ENCODE results near the gene TBC1D10A. TPM values are rescaled to one million over a fixed set of nuclear protein-coding genes. Genes with fewer than 3 reads are reported as not detected.

The TBC1D10A gene, protein sequence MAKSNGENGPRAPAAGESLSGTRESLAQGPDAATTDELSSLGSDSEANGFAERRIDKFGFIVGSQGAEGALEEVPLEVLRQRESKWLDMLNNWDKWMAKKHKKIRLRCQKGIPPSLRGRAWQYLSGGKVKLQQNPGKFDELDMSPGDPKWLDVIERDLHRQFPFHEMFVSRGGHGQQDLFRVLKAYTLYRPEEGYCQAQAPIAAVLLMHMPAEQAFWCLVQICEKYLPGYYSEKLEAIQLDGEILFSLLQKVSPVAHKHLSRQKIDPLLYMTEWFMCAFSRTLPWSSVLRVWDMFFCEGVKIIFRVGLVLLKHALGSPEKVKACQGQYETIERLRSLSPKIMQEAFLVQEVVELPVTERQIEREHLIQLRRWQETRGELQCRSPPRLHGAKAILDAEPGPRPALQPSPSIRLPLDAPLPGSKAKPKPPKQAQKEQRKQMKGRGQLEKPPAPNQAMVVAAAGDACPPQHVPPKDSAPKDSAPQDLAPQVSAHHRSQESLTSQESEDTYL
- total RNA-seq: 10 to 100 TPM; 22.6 to 61.0 (median 36.2) TPM

GRCh38 chr22:30326706-30327362 is at the start of gene TBC1D10A:
Gene TBC1D10A, minus strand, starts transcription at chr22:30326941. Its CDS starts 60 bp downstream, at chr22:30326881.
- Histone ChIP-seq H3K4me3 (peak within 1 kb of the TSS; percentile 98 to 100 (median 98)), H3K9me3 (no peaks in the 10 kb centered on the region), H3K36me3 (peaks cover 3 to 14% (median 9%) of the 10 kb centered on the region in 4 donors), H3K27ac (peak within 1 kb of the TSS; percentile 92 to 98 (median 95)), H3K27me3 (no peaks in the 10 kb centered on the region), H3K4me1 (peaks cover 39 to 49% (median 45%) of the 10 kb centered on the region in 4 donors)
- TF ChIP-seq, protein P1, sequence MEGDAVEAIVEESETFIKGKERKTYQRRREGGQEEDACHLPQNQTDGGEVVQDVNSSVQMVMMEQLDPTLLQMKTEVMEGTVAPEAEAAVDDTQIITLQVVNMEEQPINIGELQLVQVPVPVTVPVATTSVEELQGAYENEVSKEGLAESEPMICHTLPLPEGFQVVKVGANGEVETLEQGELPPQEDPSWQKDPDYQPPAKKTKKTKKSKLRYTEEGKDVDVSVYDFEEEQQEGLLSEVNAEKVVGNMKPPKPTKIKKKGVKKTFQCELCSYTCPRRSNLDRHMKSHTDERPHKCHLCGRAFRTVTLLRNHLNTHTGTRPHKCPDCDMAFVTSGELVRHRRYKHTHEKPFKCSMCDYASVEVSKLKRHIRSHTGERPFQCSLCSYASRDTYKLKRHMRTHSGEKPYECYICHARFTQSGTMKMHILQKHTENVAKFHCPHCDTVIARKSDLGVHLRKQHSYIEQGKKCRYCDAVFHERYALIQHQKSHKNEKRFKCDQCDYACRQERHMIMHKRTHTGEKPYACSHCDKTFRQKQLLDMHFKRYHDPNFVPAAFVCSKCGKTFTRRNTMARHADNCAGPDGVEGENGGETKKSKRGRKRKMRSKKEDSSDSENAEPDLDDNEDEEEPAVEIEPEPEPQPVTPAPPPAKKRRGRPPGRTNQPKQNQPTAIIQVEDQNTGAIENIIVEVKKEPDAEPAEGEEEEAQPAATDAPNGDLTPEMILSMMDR (IDR thresholded peaks at IDR 0.05): peak in 3 of 6 experiments; percentile 6 to 16 (median 7)
- peak; percentile 68 to 88 for TF ChIP-seq POLR2AphosphoS5 (IDR thresholded peaks at IDR 0.05)
- TF ChIP-seq POLR2A (IDR thresholded peaks at IDR 0.05): peak in 3 of 4 donors; percentile 72 to 96 (median 92)
- TF ChIP-seq EP300 (IDR thresholded peaks at IDR 0.05): no peak
- peak; percentile 97 to 98 for DNase-seq
- peak; percentile 95 to 96 for ATAC-seq (ENCODE audit: low FRiP score in 2 of 2)
- 1 to 8% methylated on average over 5 to 17 of the region's 69 CpGs for WGBS, 2 donors

DNA sequence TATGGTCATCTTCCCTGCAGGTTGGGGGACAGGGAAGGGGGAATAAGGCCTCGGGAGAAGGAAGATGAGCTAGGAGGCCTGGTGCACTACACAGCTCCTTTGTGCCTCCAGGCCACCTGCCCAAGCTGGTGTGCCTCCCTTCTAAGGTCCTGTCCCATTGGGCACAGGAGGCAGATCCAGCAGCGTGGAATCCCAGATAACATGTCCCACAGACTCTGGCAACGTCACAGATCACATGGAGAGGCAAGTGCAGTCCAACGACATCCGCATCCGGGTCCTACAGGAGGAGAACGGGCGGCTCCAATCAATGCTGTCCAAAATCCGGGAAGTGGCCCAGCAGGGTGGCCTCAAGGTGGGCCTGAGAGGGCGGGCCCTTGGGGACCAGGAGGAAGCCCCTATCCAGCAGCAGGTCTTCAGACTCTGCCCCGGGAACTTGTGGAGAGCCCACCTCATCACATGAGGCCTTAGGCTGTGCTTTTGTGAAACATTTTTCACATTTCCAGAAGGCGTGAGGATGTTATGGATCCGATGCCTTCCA is 48.6 kb upstream of the TBC1D10A start:
- Histone ChIP-seq H3K27ac (no peak overlapping the region), H3K9me3 (no peaks in the 10 kb centered on the region), H3K4me3 (no peak overlapping the region), H3K27me3 (no peaks in the 10 kb centered on the region), H3K36me3 (peaks cover 0 to 16% (median 11%) of the 10 kb centered on the region in 4 donors), H3K4me1 (no peaks in the 10 kb centered on the region)
- TF ChIP-seq POLR2A (IDR thresholded peaks at IDR 0.05): no peak
- no peak for TF ChIP-seq POLR2AphosphoS5 (IDR thresholded peaks at IDR 0.05)
- TF ChIP-seq, protein P1 (IDR thresholded peaks at IDR 0.05): no peak
- no peak for TF ChIP-seq EP300 (IDR thresholded peaks at IDR 0.05)
- ATAC-seq (ENCODE audit: low FRiP score in 2 of 2): no peak
- WGBS, 2 donors: 94% methylated on average over 9 to 12 of the region's 13 CpGs
- DNase-seq: no peak

GRCh38 chr22:30373331-30374325 is 46.9 kb upstream of the TBC1D10A start:
- Histone ChIP-seq H3K4me1 (no peaks in the 10 kb centered on the region), H3K27me3 (no peaks in the 10 kb centered on the region), H3K9me3 (no peaks in the 10 kb centered on the region), H3K4me3 (no peak overlapping the region), H3K27ac (peak overlapping the region in 1 of 4 donors; percentile 42), H3K36me3 (peaks cover 0 to 7% (median 6%) of the 10 kb centered on the region in 4 donors)
- WGBS, 2 donors: 76 to 87% methylated on average over 13 to 33 of the region's 33 CpGs
- TF ChIP-seq POLR2A (IDR thresholded peaks at IDR 0.05) (no peak), EP300 (IDR thresholded peaks at IDR 0.05) (no peak), POLR2AphosphoS5 (IDR thresholded peaks at IDR 0.05) (no peak)
- TF ChIP-seq, protein P1 (IDR thresholded peaks at IDR 0.05): no peak
- no peak for DNase-seq
- ATAC-seq (ENCODE audit: low FRiP score in 2 of 2): no peak

DNA sequence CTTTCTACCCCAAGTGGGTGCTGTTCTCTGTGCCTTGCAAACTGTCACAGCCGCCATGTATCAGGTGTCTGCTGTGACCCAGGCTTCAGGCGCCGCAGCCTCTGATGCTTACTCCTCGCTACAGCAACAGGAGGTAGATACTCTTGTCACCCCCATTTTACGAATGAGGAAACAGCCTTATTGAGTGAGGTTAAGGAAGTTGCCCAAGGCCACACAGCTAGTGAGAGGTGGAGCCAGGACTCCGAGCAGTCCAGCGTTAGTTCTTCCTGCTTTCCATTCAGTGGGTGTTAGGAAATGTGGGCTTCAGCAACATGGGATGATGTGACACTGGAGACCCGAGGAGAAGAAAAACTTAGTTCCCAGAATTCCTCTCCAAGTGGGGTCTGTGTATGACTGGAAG is 46.2 kb upstream of the TBC1D10A start:
- ATAC-seq (ENCODE audit: low FRiP score in 2 of 2): peak in 1 of 2 donors; percentile 56
- TF ChIP-seq POLR2AphosphoS5 (IDR thresholded peaks at IDR 0.05) (no peak), EP300 (IDR thresholded peaks at IDR 0.05) (no peak), POLR2A (IDR thresholded peaks at IDR 0.05) (no peak)
- TF ChIP-seq, protein P1 (IDR thresholded peaks at IDR 0.05): no peak
- Histone ChIP-seq H3K9me3 (no peaks in the 10 kb centered on the region), H3K4me1 (no peaks in the 10 kb centered on the region), H3K4me3 (no peak overlapping the region), H3K27ac (peak overlapping the region in 1 of 4 donors; percentile 42), H3K27me3 (no peaks in the 10 kb centered on the region), H3K36me3 (peaks cover 0 to 7% (median 6%) of the 10 kb centered on the region in 4 donors)
- 48 to 61% methylated on average over 4 to 8 of the region's 8 CpGs for WGBS, 2 donors
- DNase-seq: peak in 1 of 2 donors; percentile 51
